ENCODE results near the gene FAM107A. TPM values are rescaled to one million over a fixed set of nuclear protein-coding genes. Genes with fewer than 3 reads are reported as not detected.

The FAM107A gene
- total RNA-seq, 2 experiments from 2014 or later: not detected

DNA sequence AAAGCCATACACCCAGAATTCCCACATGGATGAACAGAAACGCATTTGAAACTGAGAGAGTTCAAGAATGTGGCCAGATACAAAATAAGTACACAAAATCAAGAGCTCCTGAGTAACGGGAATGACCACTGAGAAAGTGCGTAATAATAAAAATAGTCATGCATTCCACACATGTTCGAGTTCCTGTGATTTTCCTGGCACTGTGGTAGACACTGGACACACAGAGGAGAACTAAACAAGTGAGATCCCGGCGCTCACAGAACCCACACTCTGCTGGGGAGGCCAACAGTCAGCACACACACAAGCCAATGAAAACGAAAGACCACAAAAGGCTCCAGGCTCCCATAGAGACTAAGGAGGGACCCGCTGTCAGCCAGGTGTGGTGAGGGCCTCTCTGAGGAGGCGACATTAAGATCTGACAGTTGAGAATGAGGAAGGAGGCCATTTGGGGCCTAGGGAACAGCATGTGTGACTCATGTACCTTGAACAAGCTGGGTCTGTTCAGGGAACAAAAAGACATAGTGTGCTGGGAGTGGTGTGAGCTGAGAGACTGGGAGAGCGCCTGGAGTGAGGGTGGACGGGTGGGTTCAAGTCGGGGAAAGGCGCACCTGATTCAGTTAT lies 5.1 kb downstream of the FAM107A start:
- peaks cover 6% of the 10 kb centered on the region for H3K4me1 Mint-ChIP-seq
- no peak overlapping the region for H3K4me3 Mint-ChIP-seq
- ChIA-PET POLR2A (no interaction called here), CTCF (interaction anchor here (0.5 to 6.9 kb wide), 4 partner anchors 13 to 1286 kb away, joined by 3 to 148 read pairs (median 8); no protein-coding TSS in a partner anchor)
- H3K36me3 Mint-ChIP-seq (ENCODE audit: low read depth): no peaks in the 10 kb centered on the region
- H3K9me3 Mint-ChIP-seq: no peaks in the 10 kb centered on the region
- no peak for DNase-seq
- H3K27me3 Mint-ChIP-seq: peaks cover 11% of the 10 kb centered on the region
- no peak overlapping the region for H3K27ac Mint-ChIP-seq

- no peak overlapping the region for H3K27ac Mint-ChIP-seq
- ChIA-PET POLR2A (no interaction called here), CTCF (interaction anchor here (1.2 to 6.9 kb wide), 6 partner anchors 10 to 262 kb away, joined by 3 to 148 read pairs (median 4); no protein-coding TSS in a partner anchor)
- no peak overlapping the region for H3K4me3 Mint-ChIP-seq
- no peaks in the 10 kb centered on the region for H3K9me3 Mint-ChIP-seq
- peaks cover 7% of the 10 kb centered on the region for H3K27me3 Mint-ChIP-seq
- no peak for DNase-seq
- peaks cover 6% of the 10 kb centered on the region for H3K4me1 Mint-ChIP-seq
- no peaks in the 10 kb centered on the region for H3K36me3 Mint-ChIP-seq (ENCODE audit: low read depth)
Measured at GRCh38 chr3:58570851-58571250, 6.3 kb downstream of the FAM107A start.

DNA sequence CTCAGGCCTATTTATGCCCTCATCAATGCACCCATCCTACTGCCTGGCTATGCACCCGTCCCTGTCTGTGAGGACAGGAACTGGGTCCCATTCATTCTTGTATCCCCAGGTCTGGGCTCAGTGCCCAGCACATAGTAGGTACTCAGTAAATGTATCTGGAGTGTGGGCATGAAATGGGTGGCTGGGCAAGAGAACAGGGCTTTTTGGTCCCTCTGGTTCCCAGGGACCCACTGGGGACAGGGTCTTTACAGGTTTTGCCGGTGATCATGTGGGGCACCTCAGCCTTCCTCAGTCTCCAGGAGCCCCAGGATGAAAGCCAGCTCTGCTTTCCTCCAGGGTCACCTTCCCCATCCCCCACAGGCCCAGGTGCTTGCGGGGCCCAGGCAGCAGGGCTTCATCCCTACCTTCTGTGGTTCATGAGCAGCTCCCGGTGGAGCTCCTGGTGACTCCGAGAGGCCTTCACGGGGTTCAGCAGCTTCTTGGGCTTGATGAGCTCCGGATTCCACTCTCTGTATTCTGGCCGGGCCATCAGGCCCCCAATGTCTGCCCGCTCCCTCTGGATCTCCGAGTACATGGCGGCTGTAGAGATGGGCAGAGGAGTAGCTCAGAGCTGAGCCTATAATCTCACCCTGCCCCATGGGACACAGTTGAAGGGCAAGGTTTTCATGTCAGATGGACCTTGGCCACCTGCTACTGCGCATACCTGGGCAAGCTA lies 7.7 kb downstream of the FAM107A start:
- ChIA-PET CTCF (interaction anchor here (0.9 to 6.9 kb wide), 14 partner anchors 9 to 425 kb away, joined by 3 to 148 read pairs (median 6); partner anchors contain the start of genes HTD2 and RPP14), POLR2A (no interaction called here)
- no peak overlapping the region for H3K27ac Mint-ChIP-seq

DNA sequence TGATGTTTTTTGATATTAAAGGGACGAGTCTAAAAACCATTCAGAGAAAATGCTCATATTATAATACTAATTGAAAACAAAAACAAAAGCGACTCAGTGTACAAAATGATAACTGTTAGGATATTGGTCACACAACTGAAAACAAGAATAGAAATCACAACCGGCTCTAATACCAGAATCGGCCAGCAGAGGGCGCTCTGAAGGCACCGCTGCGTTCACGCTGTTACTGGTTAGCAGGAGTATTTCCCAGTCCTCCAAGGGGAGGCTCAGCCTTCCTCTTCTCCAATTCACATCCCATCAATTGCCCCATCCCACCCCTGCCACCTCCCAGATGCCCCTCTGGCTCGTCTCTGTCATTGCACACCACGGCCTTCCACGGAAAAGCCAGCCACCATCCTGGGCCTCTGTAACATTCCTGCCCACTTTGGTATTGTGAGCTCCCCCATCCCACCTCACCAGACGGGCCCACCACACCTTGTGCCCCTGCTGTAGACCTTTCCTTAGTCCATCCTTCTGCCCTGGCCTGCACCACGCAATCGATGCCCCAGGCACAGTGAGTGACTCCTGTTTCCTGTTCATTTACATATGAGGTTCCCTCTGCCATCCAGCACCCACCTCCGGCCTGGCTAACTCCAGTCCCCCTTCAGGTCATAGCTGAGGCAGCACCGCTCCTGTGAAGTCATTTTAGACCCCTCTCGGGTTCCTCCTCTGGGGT lies 8.5 kb downstream of the FAM107A start:
- peak; percentile 78 for DNase-seq
- Mint-ChIP-seq H3K4me1 (peaks cover 6% of the 10 kb centered on the region), H3K27ac (no peak overlapping the region), H3K4me3 (no peak overlapping the region), H3K27me3 (peaks cover 7% of the 10 kb centered on the region), H3K9me3 (no peaks in the 10 kb centered on the region), H3K36me3 (ENCODE audit: low read depth) (no peaks in the 10 kb centered on the region)
- ChIA-PET CTCF (interaction anchor here (0.6 to 6.9 kb wide), 26 partner anchors 9 to 1248 kb away, joined by 3 to 148 read pairs (median 4); partner anchors contain the start of genes HTD2 and RPP14), POLR2A (no interaction called here)

More for the DNA sequence above, 7.7 kb downstream of the FAM107A start:
- no peaks in the 10 kb centered on the region for H3K36me3 Mint-ChIP-seq (ENCODE audit: low read depth)
- peaks cover 7% of the 10 kb centered on the region for H3K27me3 Mint-ChIP-seq
- H3K9me3 Mint-ChIP-seq: no peaks in the 10 kb centered on the region
- no peak overlapping the region for H3K4me3 Mint-ChIP-seq
- H3K4me1 Mint-ChIP-seq: peaks cover 6% of the 10 kb centered on the region
- DNase-seq: no peak

- Mint-ChIP-seq H3K4me1 (peaks cover 6% of the 10 kb centered on the region), H3K9me3 (no peaks in the 10 kb centered on the region), H3K27me3 (peaks cover 11% of the 10 kb centered on the region), H3K36me3 (ENCODE audit: low read depth) (no peaks in the 10 kb centered on the region), H3K4me3 (no peak overlapping the region), H3K27ac (no peak overlapping the region)
- no peak for DNase-seq
- ChIA-PET CTCF (interaction anchor here (1.0 to 6.9 kb wide), 8 partner anchors 9 to 94 kb away, joined by 3 to 148 read pairs (median 4); partner anchors contain the start of gene FAM107A), POLR2A (no interaction called here)
Measured at GRCh38 chr3:58567251-58567515, 10.0 kb downstream of the FAM107A start.

GRCh38 chr3:58566398-58567250 lies 10.6 kb downstream of the FAM107A start:
- no peak for DNase-seq
- POLR2A ChIA-PET: no interaction called here
- Mint-ChIP-seq H3K9me3 (no peaks in the 10 kb centered on the region), H3K27me3 (peaks cover 10% of the 10 kb centered on the region), H3K27ac (no peak overlapping the region), H3K4me1 (peaks cover 6% of the 10 kb centered on the region), H3K36me3 (ENCODE audit: low read depth) (no peaks in the 10 kb centered on the region), H3K4me3 (no peak overlapping the region)
- CTCF ChIA-PET: interaction anchor here (0.6 to 6.9 kb wide), 7 partner anchors 10 to 97 kb away, joined by 3 to 148 read pairs (median 4); partner anchors contain the start of gene FAM107A

DNA sequence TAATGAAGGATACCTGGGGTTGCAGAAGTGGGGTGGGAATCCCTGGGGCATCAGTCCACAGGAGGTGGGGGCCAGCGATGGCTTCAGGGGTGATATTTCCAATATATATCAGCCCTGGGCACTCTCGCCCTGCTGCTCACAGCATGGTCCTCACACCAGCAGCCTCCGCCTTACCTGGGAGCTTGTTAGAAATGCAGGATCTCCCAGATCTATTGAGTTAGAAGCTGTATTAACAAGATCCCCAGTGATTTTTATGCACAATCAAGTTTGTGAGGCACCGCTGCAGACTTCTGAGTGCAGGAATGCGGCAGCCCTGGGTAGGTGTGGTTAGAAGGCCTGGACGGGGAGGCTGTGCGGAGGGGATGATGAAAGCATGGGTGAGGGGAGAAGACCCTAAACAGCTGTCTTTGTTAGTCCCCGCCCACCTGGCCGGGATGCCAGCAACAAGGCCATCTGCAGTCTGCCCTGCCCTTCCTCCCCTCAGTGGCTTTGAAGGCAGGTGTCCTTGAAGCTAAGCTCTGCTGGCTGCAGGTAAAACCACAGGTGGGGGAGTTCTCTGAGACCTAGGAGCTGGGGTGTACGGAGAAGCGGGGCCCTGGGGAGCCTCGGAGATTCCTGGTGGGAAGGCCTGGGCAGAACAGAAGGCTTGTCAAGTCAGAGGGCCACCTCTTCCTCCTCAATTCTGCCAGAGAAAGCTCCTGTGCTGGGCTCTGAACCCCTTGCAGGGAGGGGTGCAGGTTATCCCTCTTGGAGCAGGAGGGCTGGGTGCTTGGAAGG lies 11.4 kb downstream of the FAM107A start:
- DNase-seq: no peak
- POLR2A ChIA-PET: no interaction called here
- Mint-ChIP-seq H3K27ac (no peak overlapping the region), H3K4me1 (peaks cover 6% of the 10 kb centered on the region), H3K36me3 (ENCODE audit: low read depth) (no peaks in the 10 kb centered on the region), H3K27me3 (peaks cover 8% of the 10 kb centered on the region), H3K4me3 (no peak overlapping the region), H3K9me3 (no peaks in the 10 kb centered on the region)
- CTCF ChIA-PET: interaction anchor here (0.6 to 6.9 kb wide), 6 partner anchors 9 to 97 kb away, joined by 3 to 148 read pairs (median 4); no protein-coding TSS in a partner anchor

GRCh38 chr3:58564456-58565160 lies 12.6 kb downstream of the FAM107A start:
- Mint-ChIP-seq H3K9me3 (no peaks in the 10 kb centered on the region), H3K27me3 (peaks cover 6% of the 10 kb centered on the region), H3K36me3 (ENCODE audit: low read depth) (no peaks in the 10 kb centered on the region), H3K4me3 (no peak overlapping the region), H3K4me1 (peaks cover 6% of the 10 kb centered on the region), H3K27ac (no peak overlapping the region)
- ChIA-PET POLR2A (no interaction called here), CTCF (interaction anchor here (0.6 to 6.0 kb wide), 2 partner anchors 10 to 20 kb away, joined by 4 to 31 read pairs; no protein-coding TSS in a partner anchor)
- no peak for DNase-seq

DNA sequence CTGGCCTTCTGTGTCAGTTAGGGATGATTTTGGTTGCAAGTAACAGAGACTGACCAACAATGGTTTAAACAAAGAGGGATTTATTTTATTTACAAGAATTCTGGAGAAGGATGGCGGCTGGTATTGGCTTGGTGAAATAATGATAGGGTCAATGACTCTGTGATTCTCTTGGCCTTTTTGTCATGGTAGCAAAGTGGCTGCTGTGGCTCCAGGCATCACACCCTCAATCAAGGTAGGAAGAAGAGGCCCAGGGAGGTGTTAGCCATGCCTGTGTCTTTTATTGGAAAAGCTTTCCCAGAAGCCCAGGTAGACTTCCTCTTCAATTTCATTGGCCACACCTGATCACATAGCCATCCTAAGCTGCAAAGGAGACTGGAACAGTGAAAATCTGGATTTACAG lies 13.1 kb downstream of the FAM107A start:
- peaks cover 5% of the 10 kb centered on the region for H3K4me1 Mint-ChIP-seq
- DNase-seq: no peak
- H3K27ac Mint-ChIP-seq: no peak overlapping the region
- H3K4me3 Mint-ChIP-seq: no peak overlapping the region
- no peaks in the 10 kb centered on the region for H3K36me3 Mint-ChIP-seq (ENCODE audit: low read depth)
- ChIA-PET CTCF (no interaction called here), POLR2A (no interaction called here)
- no peaks in the 10 kb centered on the region for H3K9me3 Mint-ChIP-seq
- peaks cover 6% of the 10 kb centered on the region for H3K27me3 Mint-ChIP-seq

- Mint-ChIP-seq H3K4me3 (no peak overlapping the region), H3K27ac (no peak overlapping the region), H3K4me1 (no peaks in the 10 kb centered on the region), H3K36me3 (ENCODE audit: low read depth) (no peaks in the 10 kb centered on the region), H3K9me3 (no peaks in the 10 kb centered on the region), H3K27me3 (peaks cover 6% of the 10 kb centered on the region)
- ChIA-PET POLR2A (no interaction called here), CTCF (no interaction called here)
- no peak for DNase-seq
Measured at GRCh38 chr3:58563386-58564035, 13.7 kb downstream of the FAM107A start.

DNA sequence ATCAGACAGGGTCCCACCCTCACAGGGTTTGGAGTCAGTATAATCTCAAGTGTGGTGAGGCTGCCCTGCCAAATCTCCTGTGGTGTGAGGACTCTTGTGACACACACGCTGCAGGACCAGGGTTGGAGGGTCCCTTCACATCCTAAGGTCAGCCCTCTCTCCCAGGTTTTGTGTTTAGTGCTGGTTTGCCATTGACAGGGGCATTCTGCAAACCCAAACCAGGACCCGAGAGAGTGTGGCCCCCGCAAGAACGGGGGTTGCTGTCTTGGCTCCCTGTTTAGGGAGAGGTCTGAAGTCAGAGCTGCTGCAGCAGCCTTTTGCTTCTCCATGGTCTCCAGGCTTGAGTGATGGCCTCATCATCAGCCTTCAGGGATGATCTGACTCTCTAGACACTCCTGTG lies 14.7 kb downstream of the FAM107A start:
- CTCF ChIA-PET: no interaction called here
- Mint-ChIP-seq H3K9me3 (no peaks in the 10 kb centered on the region), H3K4me3 (no peak overlapping the region), H3K27me3 (peaks cover 6% of the 10 kb centered on the region), H3K27ac (no peak overlapping the region), H3K36me3 (ENCODE audit: low read depth) (no peaks in the 10 kb centered on the region), H3K4me1 (no peaks in the 10 kb centered on the region)
- no peak for DNase-seq
- POLR2A ChIA-PET: no interaction called here
